Measurements from ENCODE around the gene C9orf40. TPM values are rescaled to one million over a fixed set of nuclear protein-coding genes. Genes with fewer than 3 reads are reported as not detected.

The C9orf40 gene
- total and polyA plus RNA-seq, 2 donors (not counting 3 experiments of a cell fraction or from before 2014, with no cell fraction given) = 2.2 to 7.5 TPM

DNA sequence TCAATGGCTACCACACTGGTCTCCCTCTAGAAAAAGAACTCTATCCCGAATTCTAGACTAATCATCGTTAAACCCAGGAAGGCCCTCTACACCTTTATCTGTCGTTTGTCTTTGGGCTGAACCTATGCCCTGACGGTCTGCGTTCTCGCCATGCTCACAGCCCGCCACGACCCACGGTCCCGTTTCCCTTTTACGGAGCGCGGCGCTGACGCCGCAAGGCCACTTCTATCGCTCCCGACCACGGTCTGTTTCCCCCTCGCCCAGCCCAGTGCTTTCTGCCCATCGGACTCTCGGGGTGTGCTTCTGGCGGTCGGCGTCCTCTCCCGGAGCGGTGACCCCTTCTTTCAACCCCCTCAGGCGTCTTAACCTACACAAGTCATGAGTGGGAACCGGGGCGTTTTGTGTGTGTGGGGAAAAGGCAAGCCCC lies 974 bp downstream of the C9orf40 start:
- Histone ChIP-seq H3K9me3 (replicated peaks; ENCODE audit: control insufficient read depth, insufficient read depth, low read length) (no peaks in the 10 kb centered on the region), H3K4me1 (ENCODE audit: control insufficient read depth, extremely low read depth, insufficient read depth, low read length) (peaks cover 4% of the 10 kb centered on the region), H3K4me2 (ENCODE audit: insufficient read depth, low read length) (peak overlapping the region; percentile 51), H3K9ac (replicated peaks; ENCODE audit: extremely low read depth, insufficient read depth, low read length) (peak overlapping the region; percentile 68), H3K27me3 (ENCODE audit: control insufficient read depth in 2 of 2, insufficient read depth in 2 of 2, low read length in 2 of 2) (no peaks in the 10 kb centered on the region), H2AFZ (ENCODE audit: low read depth, low read length) (peak overlapping the region; percentile 81), H3K9me1 (replicated peaks; ENCODE audit: control insufficient read depth, extremely low read depth, insufficient read depth, low read length) (no peaks in the 10 kb centered on the region), H3K4me3 (replicated peaks in 1 of 3; ENCODE audit: insufficient read depth in 1 of 3, low read depth in 1 of 3, low read length in 3 of 3) (peak overlapping the region; percentile 48 to 91 (median 61)), H3K36me3 (ENCODE audit: control insufficient read depth in 2 of 2, extremely low read depth in 1 of 2, insufficient read depth in 2 of 2, low read length in 2 of 2) (no peaks in the 10 kb centered on the region), H3K27ac (ENCODE audit: insufficient read depth, low read depth, low read length) (peak overlapping the region; percentile 43), H3K79me2 (ENCODE audit: control insufficient read depth, insufficient read depth, low read length) (peaks cover 2% of the 10 kb centered on the region), H4K20me1 (replicated peaks; ENCODE audit: control insufficient read depth, extremely low read depth, insufficient read depth, low read length) (no peaks in the 10 kb centered on the region)
- ChIA-PET POLR2A (interaction anchor here (0.6 to 1.2 kb wide), 3 partner anchors 59 to 1446 kb away, joined by 4 to 7 read pairs (median 4); partner anchors contain the start of gene CARNMT1), CTCF (interaction anchor here (0.5 to 3.4 kb wide), 35 partner anchors 8 to 904 kb away, joined by 3 to 36 read pairs (median 5); partner anchors contain the start of genes CARNMT1, NMRK1, OSTF1 and TRPM6)
- BruUV-seq (replicated peaks) = no TSS peak
- peak; percentile 62 for FAIRE-seq
- dilution Hi-C loops (cut with MboI; ENCODE audit: extremely low pct_ligation_motif_present, low sequenced_read_pairs) (no loop called here), intact Hi-C loops (cut with micrococcal nuclease) (loop anchor here (1.0 to 10.0 kb wide), 7 partner anchors 51 to 213 kb away; partner anchors contain the start of genes CARNMT1 and TRPM6)
- DNase-seq (ENCODE audit: low read depth, low spot score) = peak; percentile 52
- TF ChIP-seq POLR2AphosphoS5 (IDR thresholded peaks at IDR 0.05; ENCODE audit: insufficient read depth, low read depth, low read length) = no peak

DNA sequence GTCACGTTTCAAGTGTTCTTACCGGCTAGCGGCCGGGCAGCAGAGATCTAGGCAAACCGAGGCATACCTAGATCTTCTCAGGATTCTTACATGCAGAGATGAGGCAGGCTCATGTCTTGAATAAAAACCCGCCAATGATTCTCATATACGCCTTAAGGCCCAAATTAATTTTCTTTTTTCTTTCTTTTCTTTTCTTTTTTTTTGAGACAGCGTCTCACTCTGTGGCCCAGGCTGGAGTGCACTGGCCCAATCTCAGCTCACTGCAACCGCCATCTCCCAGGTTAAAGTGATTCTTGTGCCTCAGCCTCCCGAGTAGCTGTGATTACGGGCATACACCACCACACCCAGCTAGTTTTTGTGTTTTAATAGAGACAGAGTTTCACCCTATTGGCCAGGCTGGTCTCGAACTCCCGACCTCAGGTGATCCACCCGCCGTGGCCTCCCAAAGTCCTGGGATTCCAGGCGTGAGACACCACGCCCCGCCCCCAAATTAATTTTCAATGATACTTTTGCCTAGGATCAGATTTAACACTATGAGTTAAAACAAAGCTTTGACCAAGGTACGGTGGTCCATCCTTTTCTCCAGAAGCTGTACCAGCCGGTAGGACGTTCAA lies 1.5 kb downstream of the C9orf40 start:
- peak overlapping the region; percentile 68 for H3K9ac ChIP-seq (replicated peaks; ENCODE audit: extremely low read depth, insufficient read depth, low read length)
- H3K27me3 ChIP-seq (ENCODE audit: control insufficient read depth in 2 of 2, insufficient read depth in 2 of 2, low read length in 2 of 2) = no peaks in the 10 kb centered on the region
- no peaks in the 10 kb centered on the region for H3K9me3 ChIP-seq (replicated peaks; ENCODE audit: control insufficient read depth, insufficient read depth, low read length)
- H4K20me1 ChIP-seq (replicated peaks; ENCODE audit: control insufficient read depth, extremely low read depth, insufficient read depth, low read length) = no peaks in the 10 kb centered on the region
- intact Hi-C loops (cut with micrococcal nuclease) (loop anchor here (10.0 kb wide), 1 partner anchor 214 kb away; no protein-coding TSS in a partner anchor), dilution Hi-C loops (cut with MboI; ENCODE audit: extremely low pct_ligation_motif_present, low sequenced_read_pairs) (no loop called here)
- DNase-seq (ENCODE audit: low read depth, low spot score) (no peak), FAIRE-seq (peak; percentile 61)
- H3K4me3 ChIP-seq (replicated peaks in 1 of 3; ENCODE audit: insufficient read depth in 1 of 3, low read depth in 1 of 3, low read length in 3 of 3) = peak overlapping the region; percentile 48 to 91 (median 61)
- peak overlapping the region; percentile 81 for H2AFZ ChIP-seq (ENCODE audit: low read depth, low read length)
- peaks cover 4% of the 10 kb centered on the region for H3K4me1 ChIP-seq (ENCODE audit: control insufficient read depth, extremely low read depth, insufficient read depth, low read length)
- H3K4me2 ChIP-seq (ENCODE audit: insufficient read depth, low read length) = peak overlapping the region; percentile 51
- H3K27ac ChIP-seq (ENCODE audit: insufficient read depth, low read depth, low read length) = no peak overlapping the region
- H3K9me1 ChIP-seq (replicated peaks; ENCODE audit: control insufficient read depth, extremely low read depth, insufficient read depth, low read length) = no peaks in the 10 kb centered on the region
- H3K36me3 ChIP-seq (ENCODE audit: control insufficient read depth in 2 of 2, extremely low read depth in 1 of 2, insufficient read depth in 2 of 2, low read length in 2 of 2) = no peaks in the 10 kb centered on the region
- ChIA-PET CTCF (interaction anchor here (1.2 to 3.4 kb wide), 10 partner anchors 10 to 176 kb away, joined by 3 to 36 read pairs (median 8); partner anchors contain the start of genes CARNMT1, NMRK1 and OSTF1), POLR2A (interaction anchor here (1.2 kb wide), 1 partner anchor 77 kb away, joined by 7 read pairs; the partner anchor contains the start of gene CARNMT1)
- no peak for TF ChIP-seq POLR2A (IDR thresholded peaks at IDR 0.05; ENCODE audit: low read depth, low read length)
- TF ChIP-seq EZH2 (IDR thresholded peaks at IDR 0.05; ENCODE audit: borderline replicate concordance, low read depth, low read length, severe bottlenecking) = no peak
- TF ChIP-seq, protein P1, sequence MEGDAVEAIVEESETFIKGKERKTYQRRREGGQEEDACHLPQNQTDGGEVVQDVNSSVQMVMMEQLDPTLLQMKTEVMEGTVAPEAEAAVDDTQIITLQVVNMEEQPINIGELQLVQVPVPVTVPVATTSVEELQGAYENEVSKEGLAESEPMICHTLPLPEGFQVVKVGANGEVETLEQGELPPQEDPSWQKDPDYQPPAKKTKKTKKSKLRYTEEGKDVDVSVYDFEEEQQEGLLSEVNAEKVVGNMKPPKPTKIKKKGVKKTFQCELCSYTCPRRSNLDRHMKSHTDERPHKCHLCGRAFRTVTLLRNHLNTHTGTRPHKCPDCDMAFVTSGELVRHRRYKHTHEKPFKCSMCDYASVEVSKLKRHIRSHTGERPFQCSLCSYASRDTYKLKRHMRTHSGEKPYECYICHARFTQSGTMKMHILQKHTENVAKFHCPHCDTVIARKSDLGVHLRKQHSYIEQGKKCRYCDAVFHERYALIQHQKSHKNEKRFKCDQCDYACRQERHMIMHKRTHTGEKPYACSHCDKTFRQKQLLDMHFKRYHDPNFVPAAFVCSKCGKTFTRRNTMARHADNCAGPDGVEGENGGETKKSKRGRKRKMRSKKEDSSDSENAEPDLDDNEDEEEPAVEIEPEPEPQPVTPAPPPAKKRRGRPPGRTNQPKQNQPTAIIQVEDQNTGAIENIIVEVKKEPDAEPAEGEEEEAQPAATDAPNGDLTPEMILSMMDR (IDR thresholded peaks at IDR 0.05; ENCODE audit: extremely low read depth in 1 of 2, insufficient read depth in 1 of 2, low read depth in 1 of 2, low read length in 2 of 2) = no peak
- TF ChIP-seq FOS (IDR thresholded peaks at IDR 0.05; ENCODE audit: borderline replicate concordance, insufficient read depth, low read length) = no peak
- no peak for TF ChIP-seq POLR2AphosphoS5 (IDR thresholded peaks at IDR 0.05; ENCODE audit: insufficient read depth, low read depth, low read length)
- TF ChIP-seq MYC (IDR thresholded peaks at IDR 0.05; ENCODE audit: low read depth, low read length) = no peak
- TF ChIP-seq, protein P2, sequence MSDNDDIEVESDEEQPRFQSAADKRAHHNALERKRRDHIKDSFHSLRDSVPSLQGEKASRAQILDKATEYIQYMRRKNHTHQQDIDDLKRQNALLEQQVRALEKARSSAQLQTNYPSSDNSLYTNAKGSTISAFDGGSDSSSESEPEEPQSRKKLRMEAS (IDR thresholded peaks at IDR 0.05; ENCODE audit: insufficient read depth, insufficient read length) = no peak
- no peak for TF ChIP-seq GATA2 (IDR thresholded peaks at IDR 0.05; ENCODE audit: insufficient read depth, insufficient read length, low read depth, low read length)
- TF ChIP-seq JUN (IDR thresholded peaks at IDR 0.05; ENCODE audit: borderline replicate concordance, insufficient read depth, insufficient read length, low read depth) = no peak
- BruUV-seq (replicated peaks) = TSS peak; percentile 20
- H3K79me2 ChIP-seq (ENCODE audit: control insufficient read depth, insufficient read depth, low read length) = peaks cover 2% of the 10 kb centered on the region

Measured in endothelial cell of umbilical vein (primary cell).